ENCODE data around the gene KAT7. TPM values are rescaled to one million over a fixed set of nuclear protein-coding genes. Genes with fewer than 3 reads are reported as not detected.

The KAT7 gene
- total RNA-seq, 4 donors from 2014 or later: 19.9 to 32.6 (median 21.0) TPM

DNA sequence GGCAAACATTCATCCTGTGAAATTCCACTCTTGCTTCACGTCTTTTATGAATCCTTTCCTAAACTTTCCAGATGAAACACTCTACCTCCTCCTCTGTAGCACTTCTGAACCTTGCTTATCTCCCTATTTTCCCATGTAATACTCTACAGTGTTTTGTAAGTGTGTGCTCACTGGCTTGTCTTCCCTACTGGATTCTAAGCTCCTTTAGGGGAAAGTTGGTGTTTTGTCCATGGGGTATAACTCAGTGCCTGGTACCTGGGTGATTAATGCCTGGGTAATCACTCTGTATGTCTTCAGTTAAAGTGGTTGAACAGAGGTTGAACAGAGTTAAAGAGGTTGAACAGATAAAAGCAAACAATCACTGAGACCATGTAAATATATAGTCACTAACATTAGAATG, 3.8 kb upstream of the KAT7 start:
- TF ChIP-seq, protein P1, sequence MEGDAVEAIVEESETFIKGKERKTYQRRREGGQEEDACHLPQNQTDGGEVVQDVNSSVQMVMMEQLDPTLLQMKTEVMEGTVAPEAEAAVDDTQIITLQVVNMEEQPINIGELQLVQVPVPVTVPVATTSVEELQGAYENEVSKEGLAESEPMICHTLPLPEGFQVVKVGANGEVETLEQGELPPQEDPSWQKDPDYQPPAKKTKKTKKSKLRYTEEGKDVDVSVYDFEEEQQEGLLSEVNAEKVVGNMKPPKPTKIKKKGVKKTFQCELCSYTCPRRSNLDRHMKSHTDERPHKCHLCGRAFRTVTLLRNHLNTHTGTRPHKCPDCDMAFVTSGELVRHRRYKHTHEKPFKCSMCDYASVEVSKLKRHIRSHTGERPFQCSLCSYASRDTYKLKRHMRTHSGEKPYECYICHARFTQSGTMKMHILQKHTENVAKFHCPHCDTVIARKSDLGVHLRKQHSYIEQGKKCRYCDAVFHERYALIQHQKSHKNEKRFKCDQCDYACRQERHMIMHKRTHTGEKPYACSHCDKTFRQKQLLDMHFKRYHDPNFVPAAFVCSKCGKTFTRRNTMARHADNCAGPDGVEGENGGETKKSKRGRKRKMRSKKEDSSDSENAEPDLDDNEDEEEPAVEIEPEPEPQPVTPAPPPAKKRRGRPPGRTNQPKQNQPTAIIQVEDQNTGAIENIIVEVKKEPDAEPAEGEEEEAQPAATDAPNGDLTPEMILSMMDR (IDR thresholded peaks at IDR 0.05): no peak
- no peak for DNase-seq (ENCODE audit: low spot score)

DNA sequence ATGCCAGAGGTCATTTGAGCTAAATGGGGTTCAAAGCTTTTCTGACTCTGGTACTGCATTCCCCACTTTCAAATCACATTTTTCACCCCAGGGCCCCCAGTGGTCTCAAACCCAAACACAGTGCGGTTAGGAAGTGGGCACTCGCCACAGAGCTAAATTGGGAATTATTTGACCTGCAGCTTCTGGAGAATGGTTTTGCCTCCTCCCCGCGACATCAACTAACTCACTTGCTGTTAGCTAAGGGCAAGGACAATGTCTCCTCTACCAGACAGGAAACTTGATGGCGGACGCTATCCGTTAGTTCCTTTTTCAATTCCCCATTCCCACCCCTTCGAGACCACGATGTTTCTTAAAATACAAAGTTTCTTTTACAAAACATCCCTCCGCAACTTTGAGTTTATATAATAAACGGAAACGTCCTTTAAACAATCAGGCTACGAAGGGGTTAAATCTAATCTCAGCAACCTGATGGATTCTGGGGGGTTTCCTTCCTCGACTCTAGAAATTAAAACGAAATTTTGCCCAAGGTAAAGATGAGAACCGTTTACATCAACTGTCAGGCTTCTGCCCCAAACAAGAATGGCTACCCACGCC, 500 bp upstream of the KAT7 start:
- DNase-seq (ENCODE audit: low spot score) (no peak), ATAC-seq (ENCODE audit: low FRiP score) (no peak)
- TF ChIP-seq, protein P1 (IDR thresholded peaks at IDR 0.05): no peak

More for the DNA sequence above, 3.8 kb upstream of the KAT7 start:
- peak; percentile 7 for ATAC-seq (ENCODE audit: low FRiP score)

DNA sequence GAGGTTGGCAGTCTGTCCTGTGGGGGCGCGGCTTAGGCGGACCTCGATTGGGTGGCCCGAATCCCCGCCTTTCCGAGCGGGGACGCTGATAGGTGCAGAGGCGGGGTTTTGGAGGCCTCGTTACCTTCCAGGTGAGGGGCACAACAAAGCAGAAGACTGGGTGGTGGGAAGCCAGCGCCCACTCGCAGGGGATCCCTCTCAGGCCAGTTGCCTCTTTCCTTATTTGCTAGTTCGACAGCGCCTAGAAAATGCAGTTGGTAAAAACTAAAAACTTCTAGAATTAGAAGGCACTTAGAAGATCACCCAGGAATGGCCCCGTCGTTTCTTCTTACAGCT, 730 bp downstream of the KAT7 start:
- ATAC-seq (ENCODE audit: low FRiP score) (no peak), DNase-seq (ENCODE audit: low spot score) (no peak)
- TF ChIP-seq, protein P1 (IDR thresholded peaks at IDR 0.05): no peak

DNA sequence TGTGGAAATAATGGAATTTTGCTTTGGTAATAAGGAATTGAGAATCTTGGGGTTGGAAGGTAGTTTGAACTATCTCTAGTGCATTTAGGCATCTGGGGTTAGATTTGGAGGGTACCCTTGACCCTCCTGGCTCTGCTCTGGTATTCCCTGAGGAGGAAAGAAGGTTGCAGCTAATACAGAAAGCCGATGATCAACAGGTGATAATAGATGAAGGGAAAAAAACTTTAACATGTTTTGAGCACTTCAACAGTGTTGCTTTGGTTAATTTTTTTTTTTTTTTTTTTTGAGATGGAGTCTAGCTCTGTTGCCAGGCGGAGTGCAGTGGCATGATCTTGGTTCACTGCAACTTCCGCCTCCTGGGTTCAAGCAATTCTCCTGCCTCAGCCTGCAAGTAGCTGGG, 4.8 kb downstream of the KAT7 start:
- TF ChIP-seq, protein P1 (IDR thresholded peaks at IDR 0.05): no peak
- ATAC-seq (ENCODE audit: low FRiP score) (no peak), DNase-seq (ENCODE audit: low spot score) (no peak)

DNA sequence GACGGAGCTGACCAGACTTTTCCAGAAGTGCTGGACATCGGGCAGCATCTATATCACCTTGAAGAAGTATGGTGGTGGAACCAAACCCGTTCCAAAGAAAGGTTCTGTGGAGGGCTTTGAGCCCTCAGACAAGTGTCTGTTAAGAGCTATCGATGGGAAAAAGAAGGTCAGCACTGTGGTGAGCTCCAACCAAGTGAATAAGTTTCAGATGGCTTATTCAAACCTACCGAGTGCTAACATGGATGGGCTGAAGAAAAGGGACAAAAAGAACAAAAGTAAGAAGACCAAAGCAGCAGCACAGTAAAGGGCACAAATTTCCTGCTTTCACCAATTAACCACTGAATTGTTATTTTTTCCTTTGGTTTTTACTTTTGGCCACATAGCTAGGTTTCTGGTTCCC, 6.9 kb downstream of the KAT7 start:
- DNase-seq (ENCODE audit: low spot score) (no peak), ATAC-seq (ENCODE audit: low FRiP score) (no peak)
- TF ChIP-seq, protein P1 (IDR thresholded peaks at IDR 0.05): no peak

DNA sequence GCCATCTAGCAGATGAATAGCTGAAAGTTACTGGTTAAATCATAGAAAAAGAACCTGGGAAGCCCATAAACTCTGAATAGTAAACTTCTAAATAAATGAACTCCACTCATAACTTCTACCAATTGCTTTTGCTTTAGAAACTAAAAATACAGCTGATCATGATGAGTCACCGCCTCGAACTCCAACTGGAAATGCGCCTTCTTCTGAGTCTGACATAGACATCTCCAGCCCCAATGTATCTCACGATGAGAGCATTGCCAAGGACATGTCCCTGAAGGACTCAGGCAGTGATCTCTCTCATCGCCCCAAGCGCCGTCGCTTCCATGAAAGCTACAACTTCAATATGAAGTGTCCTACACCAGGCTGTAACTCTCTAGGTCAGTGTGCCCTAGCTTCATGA, 9.7 kb downstream of the KAT7 start:
- ATAC-seq (ENCODE audit: low FRiP score) (no peak), DNase-seq (ENCODE audit: low spot score) (no peak)
- TF ChIP-seq, protein P1 (IDR thresholded peaks at IDR 0.05): no peak

DNA sequence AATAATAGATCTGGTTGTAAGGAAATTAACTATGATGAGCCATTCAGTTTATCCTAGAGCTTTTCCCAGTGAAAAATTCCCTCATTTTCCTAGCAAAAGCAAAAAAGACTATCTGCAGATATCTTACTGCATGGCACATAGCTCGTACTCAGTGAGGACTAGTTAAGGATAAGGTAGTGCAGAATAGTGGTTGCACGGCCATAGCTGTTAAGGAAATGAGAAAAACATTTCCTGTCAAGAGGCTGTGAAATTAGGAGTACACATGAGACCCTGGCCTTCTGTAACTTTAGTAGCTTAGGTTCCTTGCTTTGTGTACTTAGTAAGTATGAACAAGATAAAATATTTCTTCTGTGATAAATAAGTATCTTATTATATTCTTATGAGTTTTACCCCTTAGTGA, 10.3 kb downstream of the KAT7 start:
- DNase-seq (ENCODE audit: low spot score) (no peak), ATAC-seq (ENCODE audit: low FRiP score) (no peak)
- TF ChIP-seq, protein P1 (IDR thresholded peaks at IDR 0.05): no peak

Data from omental fat pad (tissue), 4 donors.